ENCODE measurements around the gene ZCCHC9.

DNA sequence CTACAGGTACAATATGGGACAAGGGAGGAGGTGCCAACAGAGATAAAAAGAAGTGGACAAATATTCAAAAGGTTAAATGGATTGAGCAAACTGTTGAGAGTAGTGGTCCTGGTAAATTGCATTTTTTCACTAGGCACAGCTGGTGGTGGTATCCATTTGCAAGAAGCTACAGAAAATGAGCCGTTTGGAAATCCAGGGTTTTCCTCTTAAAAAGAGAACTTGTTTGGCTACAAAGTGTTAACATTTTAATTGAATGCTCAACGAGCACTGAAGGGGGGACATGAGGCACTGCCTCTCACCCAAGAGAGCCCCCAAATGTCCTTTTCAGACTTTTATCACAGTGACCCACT is 491 bp upstream of the ZCCHC9 start:
- TF ChIP-seq SIN3A (IDR thresholded peaks at IDR 0.05; ENCODE audit: borderline replicate concordance, insufficient read depth, low read length) (no peak), TAF1 (IDR thresholded peaks at IDR 0.05; ENCODE audit: borderline replicate concordance, insufficient read depth, low read length) (no peak), POLR2AphosphoS5 (IDR thresholded peaks at IDR 0.05; ENCODE audit: low read depth, low read length) (no peak)
- TF ChIP-seq, protein P1, sequence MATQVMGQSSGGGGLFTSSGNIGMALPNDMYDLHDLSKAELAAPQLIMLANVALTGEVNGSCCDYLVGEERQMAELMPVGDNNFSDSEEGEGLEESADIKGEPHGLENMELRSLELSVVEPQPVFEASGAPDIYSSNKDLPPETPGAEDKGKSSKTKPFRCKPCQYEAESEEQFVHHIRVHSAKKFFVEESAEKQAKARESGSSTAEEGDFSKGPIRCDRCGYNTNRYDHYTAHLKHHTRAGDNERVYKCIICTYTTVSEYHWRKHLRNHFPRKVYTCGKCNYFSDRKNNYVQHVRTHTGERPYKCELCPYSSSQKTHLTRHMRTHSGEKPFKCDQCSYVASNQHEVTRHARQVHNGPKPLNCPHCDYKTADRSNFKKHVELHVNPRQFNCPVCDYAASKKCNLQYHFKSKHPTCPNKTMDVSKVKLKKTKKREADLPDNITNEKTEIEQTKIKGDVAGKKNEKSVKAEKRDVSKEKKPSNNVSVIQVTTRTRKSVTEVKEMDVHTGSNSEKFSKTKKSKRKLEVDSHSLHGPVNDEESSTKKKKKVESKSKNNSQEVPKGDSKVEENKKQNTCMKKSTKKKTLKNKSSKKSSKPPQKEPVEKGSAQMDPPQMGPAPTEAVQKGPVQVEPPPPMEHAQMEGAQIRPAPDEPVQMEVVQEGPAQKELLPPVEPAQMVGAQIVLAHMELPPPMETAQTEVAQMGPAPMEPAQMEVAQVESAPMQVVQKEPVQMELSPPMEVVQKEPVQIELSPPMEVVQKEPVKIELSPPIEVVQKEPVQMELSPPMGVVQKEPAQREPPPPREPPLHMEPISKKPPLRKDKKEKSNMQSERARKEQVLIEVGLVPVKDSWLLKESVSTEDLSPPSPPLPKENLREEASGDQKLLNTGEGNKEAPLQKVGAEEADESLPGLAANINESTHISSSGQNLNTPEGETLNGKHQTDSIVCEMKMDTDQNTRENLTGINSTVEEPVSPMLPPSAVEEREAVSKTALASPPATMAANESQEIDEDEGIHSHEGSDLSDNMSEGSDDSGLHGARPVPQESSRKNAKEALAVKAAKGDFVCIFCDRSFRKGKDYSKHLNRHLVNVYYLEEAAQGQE (IDR thresholded peaks at IDR 0.05; ENCODE audit: insufficient read depth in 1 of 2, low read depth in 2 of 2, low read length in 2 of 2) = no peak

Data from PFSK-1 (cell line).